B cell (primary cell): ENCODE results near the gene PTPN20. TPM values are rescaled to one million over a fixed set of nuclear protein-coding genes. Genes with fewer than 3 reads are reported as not detected.

Source experiments
- ATAC-seq: fragments of 200-7000 bp; cut with Tn5 transposase; one replicate; pipeline ENCODE4 v1.10.0; 2021; ENCODE audit warnings: low read depth, mild to moderate bottlenecking, moderate number of reproducible peaks, moderate library complexity
- CTCF ChIA-PET: fragments of 350-600 bp; sonication (Branson Sonifier 250); formaldehyde crosslinking; loops from one replicate; lab custom pipeline; 2021; ENCODE audit warnings: antibody characterized with exemption, inconsistent platforms; lab: Charles Lee
- POLR2A ChIA-PET: fragments of 350-600 bp; sonication (Branson Sonifier 250); formaldehyde crosslinking; loops from one replicate; lab custom pipeline; 2021; ENCODE audit warnings: antibody characterized with exemption; lab: Charles Lee
- DNase-seq: peaks from one replicate; pipeline ENCODE4 v3.0.0; 2013
- H2AFZ ChIP-seq: 2 replicates; pipeline ENCODE4 v1.6.1; 2012; ENCODE audit warnings: mild to moderate bottlenecking, low read depth, low read length; ENCODE audit not compliant: insufficient read depth, poor library complexity, severe bottlenecking
- H3K27ac ChIP-seq, 2 donors: 1 replicate in 1 of 2; 2 replicates in 1 of 2; pipeline ENCODE4 v1.5.1; 2012 to 2013; ENCODE audit warnings: low read length in 2 of 2, mild to moderate bottlenecking in 2 of 2, moderate library complexity in 1 of 2
- H3K27me3 ChIP-seq, 4 experiments: fragments of 200-600 bp in 1 of 4; sonication (generic) in 1 of 4; replicated peaks in 1 of 4; 1 replicate in 2 of 4; 2 replicates in 2 of 4; pipeline versions ENCODE4 v1.6.1 to v1.7.0; 2013 to 2016; ENCODE audit warnings: low read length in 3 of 4, mild to moderate bottlenecking in 2 of 4, mixed read lengths in 1 of 4, moderate library complexity in 1 of 4; ENCODE audit not compliant: insufficient read depth in 4 of 4, control insufficient read depth in 3 of 4; ENCODE audit errors: control extremely low read depth in 1 of 4
- H3K36me3 ChIP-seq, 2 experiments: replicated peaks in 1 of 2; 1 replicate in 1 of 2; 2 replicates in 1 of 2; pipeline versions ENCODE4 v1.6.1 to v1.7.1; 2013; ENCODE audit warnings: low read length in 1 of 2; ENCODE audit not compliant: insufficient read depth in 2 of 2, control insufficient read depth in 1 of 2; ENCODE audit errors: control extremely low read depth in 1 of 2, extremely low read depth in 1 of 2
- H3K4me1 ChIP-seq, 2 donors: fragments of 200-600 bp in 1 of 2; sonication (generic) in 1 of 2; 1 replicate in 1 of 2; 2 replicates in 1 of 2; pipeline versions ENCODE4 v1.5.1 to v1.6.1; 2013 to 2017; ENCODE audit warnings: low read length in 2 of 2; ENCODE audit not compliant: control insufficient read depth in 2 of 2, insufficient read depth in 2 of 2
- H3K4me2 ChIP-seq: replicated peaks from 2 replicates; pipeline ENCODE3; 2012; ENCODE audit warnings: mild to moderate bottlenecking, low read depth, low read length; ENCODE audit not compliant: poor library complexity, severe bottlenecking
- H3K4me3 ChIP-seq, 5 experiments: fragments of 200-600 bp in 1 of 5; sonication (generic) in 1 of 5; 1 replicate in 3 of 5; 2 replicates in 2 of 5; pipeline versions ENCODE4 v1.5.1 to v1.7.0; 2011 to 2016; ENCODE audit warnings: low read length in 4 of 5, mild to moderate bottlenecking in 4 of 5, low read depth in 2 of 5, control low read depth in 1 of 5, moderate library complexity in 1 of 5; ENCODE audit not compliant: insufficient read depth in 1 of 5; ENCODE audit errors: control extremely low read depth in 1 of 5, extremely low read depth in 1 of 5
- H3K79me2 ChIP-seq: fragments of 200-600 bp; sonication (generic); one replicate; pipeline ENCODE4 v1.6.0; 2016; ENCODE audit warnings: low read length; ENCODE audit not compliant: control insufficient read depth, insufficient read depth
- H3K9ac ChIP-seq: fragments of 200-600 bp; sonication (generic); 2 replicates; pipeline ENCODE4 v1.6.1; 2017; ENCODE audit warnings: mild to moderate bottlenecking, low read length, moderate library complexity
- H3K9me3 ChIP-seq, 3 donors: one replicate each; pipeline versions ENCODE4 v1.6.1 to v1.7.1; 2013; ENCODE audit warnings: low read length in 2 of 3; ENCODE audit not compliant: control insufficient read depth in 2 of 3, insufficient read depth in 1 of 3; ENCODE audit errors: control extremely low read depth in 1 of 3
- H4K20me1 ChIP-seq: 2 replicates; pipeline ENCODE4 v1.6.0; 2012; ENCODE audit warnings: mild to moderate bottlenecking, low read length; ENCODE audit not compliant: insufficient read depth, control insufficient read depth, poor library complexity, severe bottlenecking
- H3K27ac Mint-ChIP-seq: one replicate; pipeline ENCODE4 v1.8.0; 2021; ENCODE audit warnings: mixed read lengths
- H3K27me3 Mint-ChIP-seq: one replicate; pipeline ENCODE4 v1.8.0; 2021; ENCODE audit warnings: mixed read lengths
- H3K4me1 Mint-ChIP-seq: one replicate; pipeline ENCODE4 v1.8.0; 2021; ENCODE audit warnings: mixed read lengths
- H3K4me3 Mint-ChIP-seq: one replicate; pipeline ENCODE4 v1.8.0; 2021; ENCODE audit warnings: mixed read lengths
- H3K9me3 Mint-ChIP-seq: one replicate; pipeline ENCODE4 v1.8.0; 2022; ENCODE audit warnings: mixed read lengths; ENCODE audit not compliant: insufficient read depth
- EZH2 ChIP-seq: IDR thresholded peaks from 2 replicates; pipeline ENCODE4 v1.6.1; 2012; ENCODE audit warnings: borderline replicate concordance, low read depth, mild to moderate bottlenecking, moderate library complexity, low read length; ENCODE audit not compliant: insufficient read depth, poor library complexity, severe bottlenecking
- WGBS: methylation state at CpG from one replicate; pipeline ENCODE4 v1.1.5; 2013; ENCODE audit warnings: missing lambda C conversion rate; ENCODE audit not compliant: insufficient coverage; 5-methylcytosine and 5-hydroxymethylcytosine counted together
- intact Hi-C: fragments of 100-400 bp; cut with micrococcal nuclease; formaldehyde crosslinking; loops from one replicate; pipeline ENCODE4 v1.10.0; 2022
- polyA plus RNA-seq: library from polyadenylated mRNA; depleted of rRNA; stranded (reverse); fragments of >200 nt; gene quantifications from 2 replicates; pipeline ENCODE4 v1.2.3, GENCODE V29; 2012
- total RNA-seq, 2 donors: library from RNA; stranded (reverse); fragments of 120-200 nt in 1 of 2; gene quantifications; 1 replicate in 1 of 2; 2 replicates in 1 of 2; pipeline versions ENCODE4 v1.2.3 to v1.2.4, GENCODE V29; 2013 to 2022
- TF ChIP-seq, protein P1 (sequence below): fragments of 200-600 bp; IDR thresholded peaks from one replicate; pipeline ENCODE4 v1.8.0; 2022; ENCODE audit warnings: antibody characterized with exemption, mild to moderate bottlenecking

PTPN20 gene
- total and polyA plus RNA-seq, 2 donors (not counting 1 experiment from before 2014, with no cell fraction given), result 0.24 to 4.2 TPM

DNA sequence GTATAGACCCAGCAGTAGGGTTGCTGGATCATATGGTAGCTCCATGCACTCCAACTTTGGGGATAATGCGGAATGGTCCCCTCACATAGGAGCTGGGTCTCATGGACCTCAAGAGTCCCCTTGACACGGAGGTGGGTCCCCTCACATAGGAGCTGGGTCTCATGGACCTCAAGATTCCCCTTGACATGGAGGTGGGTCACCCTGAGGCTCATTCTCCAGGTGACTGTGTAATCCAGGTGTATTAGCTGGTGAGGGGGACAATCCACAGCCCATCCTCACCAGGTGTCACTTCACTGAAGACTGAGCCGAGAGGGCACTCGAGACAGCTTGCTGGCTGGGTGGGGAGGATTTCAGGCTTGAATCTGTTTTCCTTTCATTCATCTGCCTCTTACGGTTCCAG, 121.9 kb downstream of the PTPN20 start:
- TF ChIP-seq, protein P1, sequence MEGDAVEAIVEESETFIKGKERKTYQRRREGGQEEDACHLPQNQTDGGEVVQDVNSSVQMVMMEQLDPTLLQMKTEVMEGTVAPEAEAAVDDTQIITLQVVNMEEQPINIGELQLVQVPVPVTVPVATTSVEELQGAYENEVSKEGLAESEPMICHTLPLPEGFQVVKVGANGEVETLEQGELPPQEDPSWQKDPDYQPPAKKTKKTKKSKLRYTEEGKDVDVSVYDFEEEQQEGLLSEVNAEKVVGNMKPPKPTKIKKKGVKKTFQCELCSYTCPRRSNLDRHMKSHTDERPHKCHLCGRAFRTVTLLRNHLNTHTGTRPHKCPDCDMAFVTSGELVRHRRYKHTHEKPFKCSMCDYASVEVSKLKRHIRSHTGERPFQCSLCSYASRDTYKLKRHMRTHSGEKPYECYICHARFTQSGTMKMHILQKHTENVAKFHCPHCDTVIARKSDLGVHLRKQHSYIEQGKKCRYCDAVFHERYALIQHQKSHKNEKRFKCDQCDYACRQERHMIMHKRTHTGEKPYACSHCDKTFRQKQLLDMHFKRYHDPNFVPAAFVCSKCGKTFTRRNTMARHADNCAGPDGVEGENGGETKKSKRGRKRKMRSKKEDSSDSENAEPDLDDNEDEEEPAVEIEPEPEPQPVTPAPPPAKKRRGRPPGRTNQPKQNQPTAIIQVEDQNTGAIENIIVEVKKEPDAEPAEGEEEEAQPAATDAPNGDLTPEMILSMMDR, result no peak
- no peak for TF ChIP-seq EZH2
- POLR2A ChIA-PET, result no interaction called here
- no peaks in the 10 kb centered on the region for H3K4me1 Mint-ChIP-seq

DNA sequence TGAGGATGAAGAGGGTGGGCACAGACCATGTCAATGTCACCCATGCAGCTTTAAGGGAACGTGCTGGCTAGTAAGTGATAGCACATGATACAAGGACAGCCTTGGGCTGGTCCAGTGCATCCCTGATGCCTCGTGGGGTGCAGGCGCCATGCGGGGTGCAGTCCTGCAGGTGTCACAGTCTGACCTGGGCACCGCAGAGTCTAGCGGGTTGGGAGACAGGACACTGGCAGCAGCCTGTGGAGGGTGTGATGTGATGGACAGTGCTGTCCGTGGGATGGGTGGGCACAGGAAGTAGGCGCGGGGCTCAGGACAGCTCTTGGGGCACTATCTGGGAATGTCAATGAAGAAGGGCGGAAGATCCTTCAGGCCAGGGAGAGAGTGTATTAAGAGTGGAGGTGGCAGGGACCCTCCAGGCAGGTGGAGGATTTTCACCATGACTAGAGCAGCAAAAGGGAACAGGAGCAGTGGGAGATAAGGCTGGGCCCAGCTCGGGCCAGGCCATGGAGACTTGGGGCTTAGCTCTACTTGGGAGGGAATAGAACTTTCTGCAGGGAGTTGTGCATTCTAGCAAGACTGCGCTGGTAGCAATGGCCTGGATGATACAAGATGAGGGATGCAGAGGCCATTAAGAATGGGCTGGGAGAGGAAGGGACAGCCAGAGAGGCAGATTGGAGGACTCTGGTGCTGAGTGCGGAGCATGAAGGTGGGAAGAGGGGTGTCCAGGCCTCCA, 122.5 kb downstream of the PTPN20 start:
- Histone ChIP-seq H3K27me3 (no peaks in the 10 kb centered on the region), H4K20me1 (no peaks in the 10 kb centered on the region), H3K4me2 (no peak overlapping the region), H3K4me1 (no peaks in the 10 kb centered on the region), H3K36me3 (no peaks in the 10 kb centered on the region), H2AFZ (no peak overlapping the region), H3K9ac (no peak overlapping the region), H3K9me3 (no peaks in the 10 kb centered on the region), H3K4me3 (no peak overlapping the region), H3K27ac (no peak overlapping the region), H3K79me2 (no peaks in the 10 kb centered on the region)
- H3K27ac Mint-ChIP-seq, result no peak overlapping the region
- intact Hi-C loops, result no loop called here
- no peaks in the 10 kb centered on the region for H3K9me3 Mint-ChIP-seq
- no peak overlapping the region for H3K4me3 Mint-ChIP-seq
- H3K27me3 Mint-ChIP-seq, result peaks cover 6% of the 10 kb centered on the region
- ATAC-seq (no peak), DNase-seq (no peak)
- WGBS, result 94% methylated on average over 13 of the region's 13 CpGs
- CTCF ChIA-PET, result interaction anchor here (0.6 to 2.0 kb wide), 5 partner anchors 8 to 278 kb away, joined by 3 to 16 read pairs (median 4); no protein-coding TSS in a partner anchor
- TF ChIP-seq EZH2, result no peak
- TF ChIP-seq, protein P1, result no peak
- POLR2A ChIA-PET, result no interaction called here
- H3K4me1 Mint-ChIP-seq, result no peaks in the 10 kb centered on the region

More for the DNA sequence above, 121.9 kb downstream of the PTPN20 start:
- CTCF ChIA-PET, result interaction anchor here (1.2 to 2.0 kb wide), 3 partner anchors 7 to 279 kb away, joined by 4 to 16 read pairs (median 5); no protein-coding TSS in a partner anchor
- H3K27ac Mint-ChIP-seq, result no peak overlapping the region
- WGBS, result 86% methylated on average over 3 of the region's 5 CpGs
- no peaks in the 10 kb centered on the region for H3K9me3 Mint-ChIP-seq
- Histone ChIP-seq H3K27ac (no peak overlapping the region), H3K79me2 (no peaks in the 10 kb centered on the region), H3K4me3 (no peak overlapping the region), H3K4me2 (no peak overlapping the region), H4K20me1 (no peaks in the 10 kb centered on the region), H3K4me1 (no peaks in the 10 kb centered on the region), H3K9me3 (no peaks in the 10 kb centered on the region), H3K36me3 (no peaks in the 10 kb centered on the region), H3K9ac (no peak overlapping the region), H2AFZ (no peak overlapping the region), H3K27me3 (no peaks in the 10 kb centered on the region)
- DNase-seq (no peak), ATAC-seq (no peak)
- no peak overlapping the region for H3K4me3 Mint-ChIP-seq
- intact Hi-C loops, result no loop called here
- peaks cover 6% of the 10 kb centered on the region for H3K27me3 Mint-ChIP-seq
